CD4-positive, alpha-beta T cell treated with Interferon alpha-2 for 1 hour (primary cell): Measurements from ENCODE around the gene PDE6C.

Source experiments
- DNase-seq, 2 donors: peaks; one replicate each; pipeline ENCODE4 v3.0.0-alpha.2; 2020 to 2022

PDE6C gene

GRCh38 chr10:93612311-93612710 is at the start of gene PDE6C:
Gene PDE6C, plus strand, starts transcription at chr10:93612537. Its CDS starts 189 bp downstream, at chr10:93612726.
- no peak for DNase-seq

DNA sequence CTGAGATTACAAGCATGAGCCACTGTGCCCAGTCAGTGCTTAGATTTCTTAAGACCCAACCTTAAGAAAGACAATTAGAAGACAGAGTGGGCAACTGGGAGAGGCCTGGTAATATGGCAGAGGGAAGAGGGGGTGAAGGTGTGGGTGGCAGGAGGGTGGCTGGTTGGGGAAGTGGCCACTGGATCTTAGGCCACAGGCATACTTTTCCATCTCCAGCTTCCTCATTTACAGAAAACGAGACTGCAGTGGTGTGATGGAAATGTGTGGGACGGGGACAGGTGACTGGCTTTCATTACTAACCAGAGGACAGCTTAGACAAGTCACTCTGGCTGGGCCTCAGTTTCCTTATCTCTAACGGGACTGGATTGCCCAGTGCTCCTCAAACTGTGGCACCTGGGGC is 46.9 kb upstream of the PDE6C start:
- no peak for DNase-seq

DNA sequence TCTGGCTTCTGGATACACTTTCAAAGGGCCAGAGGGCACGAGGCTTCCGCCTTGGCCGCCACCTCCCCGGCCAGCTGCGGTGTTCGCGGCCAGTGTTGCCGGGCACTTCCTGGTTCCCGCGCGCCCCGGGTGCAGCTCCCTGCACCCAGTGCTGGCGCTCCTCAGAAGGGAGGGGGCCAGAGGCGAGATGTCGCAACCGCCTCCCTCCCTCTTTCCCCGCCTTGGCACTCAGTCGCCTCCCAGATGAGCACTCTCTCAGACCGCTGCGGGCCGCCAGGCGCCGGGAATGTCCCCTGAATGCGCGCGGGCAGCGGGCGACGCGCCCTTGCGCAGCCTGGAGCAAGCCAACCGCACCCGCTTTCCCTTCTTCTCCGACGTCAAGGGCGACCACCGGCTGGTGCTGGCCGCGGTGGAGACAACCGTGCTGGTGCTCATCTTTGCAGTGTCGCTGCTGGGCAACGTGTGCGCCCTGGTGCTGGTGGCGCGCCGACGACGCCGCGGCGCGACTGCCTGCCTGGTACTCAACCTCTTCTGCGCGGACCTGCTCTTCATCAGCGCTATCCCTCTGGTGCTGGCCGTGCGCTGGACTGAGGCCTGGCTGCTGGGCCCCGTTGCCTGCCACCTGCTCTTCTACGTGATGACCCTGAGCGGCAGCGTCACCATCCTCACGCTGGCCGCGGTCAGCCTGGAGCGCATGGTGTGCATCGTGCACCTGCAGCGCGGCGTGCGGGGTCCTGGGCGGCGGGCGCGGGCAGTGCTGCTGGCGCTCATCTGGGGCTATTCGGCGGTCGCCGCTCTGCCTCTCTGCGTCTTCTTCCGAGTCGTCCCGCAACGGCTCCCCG is 45.7 kb upstream of the PDE6C start, which contains the start of gene FFAR4:
Gene FFAR4, plus strand, starts transcription at position 231 of the 842 bp plus-strand sequence. Its CDS starts 56 bp downstream, at position 287.
- peak in 1 of 2 donors; percentile 13 for DNase-seq

- no peak for DNase-seq
Observed at GRCh38 chr10:93567277-93568104, 44.8 kb upstream of the PDE6C start.

DNA sequence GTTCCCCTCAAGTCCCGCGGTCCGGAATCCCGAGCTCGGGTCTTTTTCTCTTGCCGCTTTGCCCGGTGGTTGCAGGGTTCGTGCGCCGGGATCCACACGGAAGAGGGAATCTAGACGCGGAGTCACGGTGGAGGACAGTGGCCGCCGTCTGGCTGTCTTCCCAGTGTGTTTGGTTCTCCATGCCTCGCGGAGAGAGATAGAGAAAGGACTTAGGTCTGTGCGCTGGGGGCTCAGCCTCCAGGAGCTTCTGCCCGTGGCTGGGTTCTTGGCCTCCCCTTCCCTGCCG is 44.3 kb upstream of the PDE6C start:
- DNase-seq = no peak

- DNase-seq = no peak
Observed at GRCh38 chr10:93570383-93570782, 42.0 kb upstream of the PDE6C start.

DNA sequence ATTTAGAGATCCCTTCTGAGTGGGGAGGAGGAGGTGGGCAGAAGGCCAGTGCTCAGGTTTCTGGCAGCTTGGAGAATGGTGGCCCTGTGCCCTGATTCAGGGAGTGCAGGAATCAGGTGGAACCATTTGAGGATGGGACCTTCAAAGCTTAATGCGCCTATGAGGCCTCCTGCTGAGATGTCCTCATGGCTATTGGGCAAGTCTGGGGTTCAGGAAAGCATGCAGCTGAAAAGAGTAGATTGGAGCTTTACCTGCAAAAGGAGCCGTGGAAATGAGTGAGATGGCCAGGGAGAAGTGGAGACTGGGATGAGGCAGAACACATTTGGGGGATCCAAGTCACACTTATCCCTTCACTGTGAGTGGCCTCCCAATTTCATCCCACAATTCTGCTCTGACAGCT is 39.7 kb upstream of the PDE6C start:
- no peak for DNase-seq

DNA sequence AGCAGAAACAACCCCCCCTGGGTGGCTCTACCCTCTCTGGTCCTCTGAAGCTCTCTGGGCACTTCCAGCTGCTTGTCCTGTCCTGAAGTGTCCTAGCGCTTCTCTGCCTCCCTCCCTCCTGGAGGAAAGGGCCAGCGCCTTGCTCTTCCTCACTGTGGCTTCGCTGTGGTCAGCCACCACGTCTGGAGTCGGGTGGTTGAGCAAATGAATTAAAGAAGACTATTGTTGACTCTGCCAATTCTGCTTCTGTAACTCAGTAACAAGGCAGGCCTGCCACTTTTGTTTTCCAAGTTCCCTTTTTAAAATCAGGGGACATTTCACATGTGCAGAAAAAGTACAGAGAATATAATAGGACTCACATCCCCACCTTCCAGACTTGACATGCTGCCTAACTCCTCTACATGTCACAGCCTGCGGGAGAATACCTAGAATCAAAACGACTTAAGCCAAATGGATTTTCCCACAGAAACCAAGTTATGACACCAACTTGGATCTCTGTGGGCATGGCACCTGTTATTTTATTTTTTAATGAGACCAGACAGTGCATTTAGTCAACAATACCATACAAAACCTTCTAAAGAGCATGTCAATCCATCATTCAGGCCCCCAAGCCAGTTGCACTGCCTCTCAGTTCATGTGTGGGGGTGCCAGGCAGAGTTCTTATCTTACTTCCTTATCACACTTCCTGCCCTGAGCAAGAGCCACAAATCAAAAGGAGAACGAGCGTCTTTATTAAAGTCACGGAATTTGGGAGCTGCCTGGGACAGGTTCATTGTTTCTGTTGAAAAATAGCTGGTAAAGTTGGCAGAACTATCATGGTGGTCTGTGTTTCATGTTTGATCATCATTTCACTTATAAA is 39.1 kb upstream of the PDE6C start:
- DNase-seq = peak in 1 of 2 donors; percentile 1

GRCh38 chr10:93573924-93574323 is 38.4 kb upstream of the PDE6C start:
- no peak for DNase-seq

DNA sequence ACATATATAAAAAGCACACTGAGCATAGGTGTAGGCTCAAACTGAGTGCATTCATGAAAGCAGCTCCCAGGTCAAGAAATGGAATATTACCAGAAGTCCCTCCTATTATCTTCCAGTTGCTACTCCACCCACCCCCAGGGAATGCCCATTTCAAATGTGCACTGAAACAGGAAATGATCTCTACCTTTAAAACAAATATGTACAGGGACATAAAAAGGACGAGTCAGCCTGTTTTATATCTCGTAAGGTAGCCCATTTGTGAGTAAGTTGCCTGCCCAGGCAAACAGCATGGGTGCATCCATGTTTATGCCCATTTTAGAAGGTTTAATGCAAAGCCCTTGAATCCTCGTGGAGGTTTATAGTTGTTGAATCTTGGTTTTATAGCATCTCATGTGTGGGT is 35.4 kb upstream of the PDE6C start:
- no peak for DNase-seq

- no peak for DNase-seq
Observed at GRCh38 chr10:93577565-93577964, 34.8 kb upstream of the PDE6C start.

GRCh38 chr10:93579089-93579488 is 33.2 kb upstream of the PDE6C start:
- no peak for DNase-seq

GRCh38 chr10:93579985-93580711 is 32.2 kb upstream of the PDE6C start:
- DNase-seq = no peak

- DNase-seq = no peak
Observed at GRCh38 chr10:93580828-93581227, 31.5 kb upstream of the PDE6C start.

GRCh38 chr10:93584445-93584844 is 27.9 kb upstream of the PDE6C start:
- DNase-seq = no peak

- no peak for DNase-seq
Observed at GRCh38 chr10:93589648-93590562, 22.4 kb upstream of the PDE6C start.

DNA sequence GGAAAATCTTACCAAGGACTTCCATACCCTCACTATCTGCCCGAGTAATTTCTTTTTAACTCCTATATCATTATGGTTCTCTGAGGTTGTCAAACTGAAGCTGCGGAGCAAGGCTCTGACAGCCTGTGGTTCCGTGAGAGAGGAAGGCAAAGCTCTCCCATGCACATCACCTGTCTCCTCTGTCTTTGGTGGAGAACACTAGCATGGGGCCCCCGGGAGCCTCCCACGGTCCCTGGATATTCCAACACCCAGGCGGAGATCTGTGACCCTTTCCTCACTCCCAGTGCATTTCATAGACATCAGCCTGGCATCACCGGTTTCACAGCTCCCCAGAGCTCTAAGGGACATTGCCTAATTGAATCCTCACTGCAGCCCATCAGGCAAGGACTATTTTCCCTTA is 21.7 kb upstream of the PDE6C start:
- DNase-seq = no peak

GRCh38 chr10:93591065-93591808 is 21.1 kb upstream of the PDE6C start:
- no peak for DNase-seq

DNA sequence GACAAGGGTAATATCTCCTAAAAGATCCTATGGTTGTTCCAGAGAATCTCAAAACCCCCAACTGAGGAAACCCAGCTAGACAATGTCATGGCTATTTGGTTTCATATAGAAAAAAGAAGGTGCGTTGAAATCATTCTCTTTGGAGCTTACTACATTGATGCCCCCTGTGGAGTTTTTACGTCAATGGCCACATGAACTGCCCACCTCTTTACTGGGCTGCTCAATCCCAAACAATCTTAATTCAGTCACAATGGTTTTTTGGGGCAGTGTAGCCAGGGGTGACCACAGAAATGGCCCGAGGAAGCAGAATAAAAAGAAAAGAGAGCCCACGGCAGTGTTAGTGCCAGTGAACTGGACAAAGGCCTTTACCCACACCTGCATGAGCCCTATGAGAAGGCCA is 19.1 kb upstream of the PDE6C start:
- no peak for DNase-seq

DNA sequence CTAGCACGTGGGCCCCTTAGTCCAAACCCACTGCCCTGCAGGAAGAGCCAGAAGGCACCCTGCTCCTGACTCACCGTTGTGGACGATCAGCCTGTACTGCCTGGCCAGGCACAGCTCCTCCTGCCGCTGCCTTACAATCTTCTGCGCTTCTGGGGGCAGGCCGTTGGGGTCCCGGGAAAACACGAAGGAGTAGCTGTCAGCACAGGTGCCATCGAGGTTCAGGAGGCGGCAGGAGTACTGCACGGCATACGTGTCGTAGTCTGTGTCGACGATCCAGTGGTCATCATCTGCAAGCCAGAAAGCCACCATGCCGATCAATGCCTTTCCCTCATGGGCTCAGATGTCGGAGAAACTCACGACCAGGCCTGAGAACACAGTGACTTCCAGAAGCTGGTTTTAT is 18.6 kb upstream of the PDE6C start:
- no peak for DNase-seq

- no peak for DNase-seq
Observed at GRCh38 chr10:93594518-93594917, 17.8 kb upstream of the PDE6C start.
